Smooth muscle cell of bladder (primary cell): ENCODE data around the gene MMD2. TPM values are rescaled to one million over a fixed set of nuclear protein-coding genes. Genes with fewer than 3 reads are reported as not detected.

Source experiments
- total RNA-seq: library from RNA; depleted of rRNA; stranded (reverse); fragments of >200 nt; gene quantifications from 2 replicates; pipeline ENCODE4 v1.2.3, GENCODE V29; 2014

Gene MMD2, protein sequence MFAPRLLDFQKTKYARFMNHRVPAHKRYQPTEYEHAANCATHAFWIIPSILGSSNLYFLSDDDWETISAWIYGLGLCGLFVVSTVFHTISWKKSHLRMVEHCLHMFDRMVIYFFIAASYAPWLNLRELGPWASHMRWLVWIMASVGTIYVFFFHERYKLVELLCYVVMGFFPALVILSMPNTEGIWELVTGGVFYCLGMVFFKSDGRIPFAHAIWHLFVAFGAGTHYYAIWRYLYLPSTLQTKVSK
- total RNA-seq: not detected in 2 replicates

DNA sequence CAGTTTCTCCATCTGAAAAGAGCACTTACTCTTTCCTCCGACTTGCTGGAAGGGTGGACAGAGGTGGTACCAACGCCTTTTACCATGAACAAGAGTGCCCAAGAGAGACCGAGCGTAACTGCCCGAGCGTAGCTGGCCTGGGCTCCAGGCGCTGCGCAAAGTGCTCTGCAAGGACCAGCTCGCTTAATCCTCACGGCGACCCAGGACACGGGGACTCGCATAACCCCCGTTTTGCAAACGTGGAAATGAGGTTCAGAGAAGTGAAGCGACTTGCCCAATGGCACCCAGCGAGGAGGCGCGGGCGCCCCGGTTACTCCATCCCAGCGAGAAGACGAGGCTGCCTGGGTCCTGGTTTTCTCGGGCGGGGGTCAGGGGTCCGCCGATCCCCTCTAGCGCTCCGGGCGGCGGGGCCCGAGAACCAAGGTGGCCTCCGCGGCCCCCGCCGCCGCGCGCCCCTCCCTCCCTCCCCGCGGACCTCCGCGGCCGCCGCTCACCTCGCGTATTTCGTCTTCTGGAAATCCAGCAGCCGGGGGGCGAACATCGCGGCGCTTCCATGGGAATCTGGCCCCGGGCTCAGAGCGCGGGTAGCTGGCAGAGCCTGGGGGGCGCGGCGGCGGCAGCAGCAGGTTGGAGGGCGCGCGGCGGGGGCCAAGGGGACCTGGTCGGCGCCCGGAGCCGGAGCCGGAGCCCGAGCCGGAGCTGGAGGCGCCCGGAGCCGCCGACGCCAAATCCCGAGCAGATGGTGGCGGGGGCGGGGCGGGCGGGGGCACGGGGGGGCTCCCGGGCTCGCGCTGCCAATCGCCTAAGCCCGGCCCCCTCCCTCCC is at the start of gene MMD2:
Gene MMD2 (minus strand): TSS at position 711 of the 825 bp plus-strand sequence. CDS start 170 bp downstream, at position 541.

DNA sequence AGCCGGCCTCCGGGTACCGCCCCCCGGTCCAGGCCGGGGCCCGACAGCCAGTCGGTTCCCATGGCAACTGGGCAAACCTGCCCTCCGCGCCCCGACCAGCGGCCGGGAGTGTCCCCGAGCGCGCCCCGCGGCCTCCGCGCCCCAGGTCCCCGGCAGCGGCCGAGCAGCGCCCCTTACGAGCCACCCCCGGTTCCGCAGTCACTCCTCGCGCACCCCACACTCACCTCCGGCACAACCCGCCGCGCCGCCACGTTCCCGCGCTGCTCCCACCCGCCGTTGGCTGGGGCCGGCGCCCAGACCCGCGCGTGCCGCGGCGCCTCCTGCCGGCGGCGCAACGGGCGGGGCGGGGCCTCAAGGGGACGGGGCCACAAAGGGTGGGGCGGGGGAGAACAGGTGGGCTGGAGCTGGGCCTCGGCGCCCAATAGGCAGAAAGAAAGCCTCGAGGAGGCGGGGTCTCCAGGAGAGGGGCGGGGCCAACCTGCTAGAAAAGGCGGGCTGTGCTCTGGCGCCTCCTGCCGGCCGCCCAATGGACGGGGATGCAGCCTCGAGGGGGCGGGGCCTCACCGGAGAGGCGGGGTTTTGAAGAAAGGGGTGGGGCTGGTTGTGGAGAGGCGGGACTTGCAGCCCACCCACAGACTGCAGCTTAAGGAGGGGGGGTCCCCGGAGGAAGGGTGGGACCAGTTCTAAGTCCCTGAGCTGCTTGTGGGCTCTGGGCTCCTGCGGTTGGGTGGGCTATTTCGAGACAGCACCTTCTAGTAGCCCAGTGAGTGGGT is 75.4 kb downstream of the MMD2 start, which contains the start of gene RADIL:
Gene RADIL (minus strand): TSS at position 345 of the 773 bp plus-strand sequence. CDS start 5,577 bp downstream, outside the sequence.

DNA sequence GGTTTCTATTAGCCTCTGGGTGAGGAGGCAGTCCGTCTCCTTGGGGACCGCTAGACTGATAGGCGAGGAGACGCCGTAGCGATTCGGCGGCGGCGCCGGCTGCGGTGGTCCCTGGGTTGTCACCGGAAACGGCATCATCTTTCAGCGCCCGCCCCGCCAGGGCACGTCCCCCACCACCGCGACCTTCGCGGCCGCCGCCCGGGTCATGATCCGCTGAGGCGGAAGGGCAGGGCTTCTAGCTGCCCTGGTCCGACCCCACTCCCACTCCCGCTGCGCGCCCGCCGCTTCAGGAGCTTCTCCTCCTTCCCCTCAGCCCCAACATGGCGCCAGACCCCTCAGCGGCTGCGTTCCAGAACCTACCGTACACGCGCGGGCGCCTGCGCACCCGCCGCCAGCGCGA is 97.3 kb downstream of the MMD2 start, which contains the start of gene PAPOLB:
Gene PAPOLB (minus strand): TSS at position 358 of the 400 bp plus-strand sequence. CDS start 220 bp downstream, at position 138.

Other genes with a start within 250 kb of the MMD2 start
- 21.6 and 25.4 TPM in 2 replicates for gene AP5Z1, start 183.6 kb downstream of the MMD2 start, total RNA-seq
- 0.09 and 0.14 TPM in 2 replicates for gene PAPOLB, start 97.2 kb downstream of the MMD2 start, total RNA-seq
- gene RADIL, start 75.5 kb downstream of the MMD2 start, total RNA-seq: 0.46 and 0.57 TPM in 2 replicates
- gene RBAK, start 86.7 kb upstream of the MMD2 start, total RNA-seq: 6.1 and 8.2 TPM in 2 replicates
- 59.6 and 70.8 TPM in 2 replicates for gene WIPI2, start 231.0 kb upstream of the MMD2 start, total RNA-seq